A549 (cell line): ENCODE measurements around the gene ARID1B. TPM values are rescaled to one million over a fixed set of nuclear protein-coding genes. Genes with fewer than 3 reads are reported as not detected.

Source experiments
- ATAC-seq, 2 experiments: fragments of 200-7000 bp in 1 of 2; fragments of >200 bp in 1 of 2; cut with Nextera tagmentation in 1 of 2; cut with Tn5 transposase in 1 of 2; 3 replicates each; pipeline versions ENCODE4 v1.8.0 to v1.9.1; 2018 to 2020; ENCODE audit warnings: mild to moderate bottlenecking in 1 of 2, moderate library complexity in 1 of 2
- CTCF ChIA-PET: fragments of 300-600 bp; sonication (Branson Sonifier 250); formaldehyde crosslinking; extraction: SDS; loops from one replicate; lab custom pipeline; 2021; ENCODE audit warnings: antibody characterized with exemption, inconsistent platforms; lab: Yijun Ruan, JAX
- POLR2A ChIA-PET: fragments of 350-600 bp; formaldehyde crosslinking; extraction: SDS; loops from one replicate; lab custom pipeline; 2021; ENCODE audit warnings: antibody characterized with exemption, inconsistent platforms; lab: Yijun Ruan, JAX
- DNase-seq, 2 experiments: peaks; one replicate each; pipeline versions ENCODE4 v3.0.0 to v3.0.0-alpha.2; 2011 to 2016; ENCODE audit warnings: low read depth in 1 of 2, low spot score in 1 of 2
- FAIRE-seq: peaks from 2 replicates; lab custom pipeline; 2011; peaks lifted over from hg19 to GRCh38; lab: Jason Lieb, UNC
- H3K27ac ChIP-seq, 2 experiments: fragments of >200 bp; sonication (Bioruptor Twin); formaldehyde crosslinking; 3 replicates each; pipeline ENCODE4 v1.5.1; 2016 to 2017
- H3K4me1 ChIP-seq: fragments of >200 bp; sonication (Bioruptor Twin); formaldehyde crosslinking; 3 replicates; pipeline ENCODE4 v1.6.1; 2016
- H3K4me2 ChIP-seq: fragments of >200 bp; sonication (Bioruptor Twin); formaldehyde crosslinking; 3 replicates; pipeline ENCODE4 v1.6.1; 2016
- H3K4me3 ChIP-seq: fragments of >200 bp; sonication (Bioruptor Twin); formaldehyde crosslinking; 3 replicates; pipeline ENCODE4 v1.5.1; 2016
- H3K9me3 ChIP-seq: fragments of >200 bp; sonication (Bioruptor Twin); formaldehyde crosslinking; 3 replicates; pipeline ENCODE4 v1.6.1; 2016
- BHLHE40 ChIP-seq: IDR thresholded peaks from 2 replicates; pipeline ENCODE4 v1.6.1; 2012; ENCODE audit warnings: low read depth, low read length, inconsistent platforms
- CBX8 ChIP-seq: fragments of 200-600 bp; sonication (generic); IDR thresholded peaks from 2 replicates; pipeline ENCODE4 v1.6.1; 2016
- CHD4 ChIP-seq: fragments of 200-600 bp; sonication (generic); IDR thresholded peaks from 2 replicates; pipeline ENCODE4 v1.6.1; 2016; ENCODE audit warnings: antibody characterized with exemption, mild to moderate bottlenecking, borderline replicate concordance
- FOSB ChIP-seq: fragments of 250-450 bp; sonication (Bioruptor Pico); IDR thresholded peaks from 2 replicates; pipeline ENCODE4 v1.5.0; 2020; ENCODE audit warnings: mild to moderate bottlenecking, moderate library complexity
- FOSL2 ChIP-seq, 2 experiments: fragments of 450-650 bp in 1 of 2; fragments of >200 bp in 1 of 2; sonication (Bioruptor Twin) in 1 of 2; formaldehyde crosslinking; IDR thresholded peaks; 2 replicates each; pipeline versions ENCODE4 v1.5.0 to v1.6.1; 2016 to 2020; ENCODE audit warnings: mild to moderate bottlenecking in 1 of 2, moderate library complexity in 1 of 2
- HDAC2 ChIP-seq: fragments of 200-600 bp; sonication (generic); IDR thresholded peaks from 2 replicates; pipeline ENCODE4 v1.6.1; 2016
- HOXA7 ChIP-seq: fragments of 250-450 bp; sonication (Bioruptor Pico); IDR thresholded peaks from 2 replicates; pipeline ENCODE4 v1.5.0; 2020; ENCODE audit warnings: mild to moderate bottlenecking, moderate library complexity
- JUN ChIP-seq, 2 experiments: fragments of >200 bp; sonication (Bioruptor Twin); formaldehyde crosslinking; IDR thresholded peaks; 2 replicates in 1 of 2; 3 replicates in 1 of 2; pipeline ENCODE4 v1.6.1; 2016 to 2017
- MAFK ChIP-seq: fragments of 450-650 bp; IDR thresholded peaks from 2 replicates; pipeline ENCODE4 v1.6.1; 2014; ENCODE audit not compliant: partially characterized antibody
- MYC ChIP-seq: IDR thresholded peaks from 2 replicates; pipeline ENCODE4 v1.6.1; 2012; ENCODE audit warnings: mild to moderate bottlenecking, inconsistent platforms, low read length, improper control_type of control experiment, borderline replicate concordance
- NFE2L2 ChIP-seq: fragments of 150-350 bp; conservative IDR thresholded peaks from 2 replicates; pipeline ENCODE4 v1.6.1; 2014; ENCODE audit warnings: low read length
- NR3C1 ChIP-seq: fragments of >200 bp; sonication (Bioruptor Twin); formaldehyde crosslinking; IDR thresholded peaks from 3 replicates; pipeline ENCODE4 v1.6.1; 2017
- PHF8 ChIP-seq: fragments of 200-600 bp; sonication (generic); IDR thresholded peaks from 2 replicates; pipeline ENCODE4 v1.6.1; 2016; ENCODE audit warnings: low read depth, mild to moderate bottlenecking, antibody characterized with exemption, moderate library complexity, borderline replicate concordance
- POLR2A ChIP-seq: IDR thresholded peaks from 2 replicates; pipeline ENCODE4 v1.6.1; 2012; ENCODE audit warnings: mild to moderate bottlenecking, low read length
- POLR2AphosphoS2 ChIP-seq: conservative IDR thresholded peaks from 2 replicates; pipeline ENCODE4 v1.6.1; 2012; ENCODE audit warnings: low read length, improper control_type of control experiment, inconsistent platforms
- RAD21 ChIP-seq, 2 experiments: fragments of >200 bp in 1 of 2; sonication (Bioruptor Twin) in 1 of 2; formaldehyde crosslinking in 1 of 2; IDR thresholded peaks in 1 of 2; conservative IDR thresholded peaks in 1 of 2; 2 replicates in 1 of 2; 3 replicates in 1 of 2; pipeline ENCODE4 v1.6.1; 2012 to 2018; ENCODE audit warnings: inconsistent platforms in 1 of 2
- RARB ChIP-seq: fragments of 250-450 bp; sonication (Bioruptor Pico); IDR thresholded peaks from 2 replicates; pipeline ENCODE4 v1.8.0; 2021; ENCODE audit warnings: mild to moderate bottlenecking, moderate library complexity
- RCOR1 ChIP-seq: fragments of 150-350 bp; IDR thresholded peaks from 2 replicates; pipeline ENCODE4 v1.6.1; 2014; ENCODE audit warnings: antibody characterized with exemption, low read length, low read depth
- RFX5 ChIP-seq: fragments of 450-650 bp; IDR thresholded peaks from 2 replicates; pipeline ENCODE4 v1.7.1; 2014; ENCODE audit warnings: antibody characterized with exemption, mild to moderate bottlenecking, moderate library complexity
- RNF2 ChIP-seq: fragments of 200-600 bp; sonication (generic); IDR thresholded peaks from 2 replicates; pipeline ENCODE4 v1.6.1; 2016; ENCODE audit warnings: low read depth, mild to moderate bottlenecking, antibody characterized with exemption, moderate library complexity, borderline replicate concordance
- SREBF2 ChIP-seq: fragments of 450-650 bp; IDR thresholded peaks from 2 replicates; pipeline ENCODE4 v1.6.1; 2014; ENCODE audit warnings: mild to moderate bottlenecking, moderate library complexity
- TFCP2L1 ChIP-seq: fragments of 250-450 bp; sonication (Bioruptor Pico); IDR thresholded peaks from 2 replicates; pipeline ENCODE4 v1.5.0; 2021; ENCODE audit warnings: mild to moderate bottlenecking
- TP53 ChIP-seq: fragments of 250-450 bp; sonication (Bioruptor Pico); IDR thresholded peaks from 2 replicates; pipeline ENCODE4 v1.5.0; 2021; ENCODE audit warnings: mild to moderate bottlenecking, moderate library complexity
- ZC3H11A ChIP-seq: fragments of 450-650 bp; IDR thresholded peaks from 2 replicates; pipeline ENCODE4 v1.6.1; 2014; ENCODE audit warnings: antibody characterized with exemption, mild to moderate bottlenecking
- ZFP36 ChIP-seq: fragments of 450-650 bp; IDR thresholded peaks from 2 replicates; pipeline ENCODE4 v1.6.1; 2014; ENCODE audit warnings: borderline replicate concordance; ENCODE audit not compliant: partially characterized antibody
- ZSCAN20 ChIP-seq: fragments of 250-450 bp; sonication (Bioruptor Pico); IDR thresholded peaks from 2 replicates; pipeline ENCODE4 v1.8.0; 2022; ENCODE audit warnings: mild to moderate bottlenecking, moderate library complexity
- WGBS: methylation state at CpG from one replicate; pipeline ENCODE4 v1.1.6; 2017; ENCODE audit errors: missing lambda C conversion rate; 5-methylcytosine and 5-hydroxymethylcytosine counted together
- polyA plus RNA-seq, 4 experiments: library from polyadenylated mRNA; depleted of rRNA in 3 of 4; stranded (reverse); fragments of >200 nt; fragmentation: RNase III in 1 of 4; extraction: RNeasy Plus Mini Kit Qiagen cat#74134 plus additional on column Dnase treatment in 1 of 4; gene quantifications; 2 replicates in 3 of 4; 3 replicates in 1 of 4; pipeline ENCODE4 v1.2.3, GENCODE V29; 2011 to 2017
- TF ChIP-seq, protein P1 (sequence below): fragments of 150-350 bp; IDR thresholded peaks from 2 replicates; pipeline ENCODE4 v1.6.1; 2014; ENCODE audit warnings: low read depth, mild to moderate bottlenecking, low read length
- TF ChIP-seq, protein P2 (sequence below): fragments of 450-650 bp; IDR thresholded peaks from 2 replicates; pipeline ENCODE4 v1.6.1; 2014; ENCODE audit warnings: antibody characterized with exemption
- TF ChIP-seq, protein P3 (sequence below): IDR thresholded peaks from 2 replicates; pipeline ENCODE4 v1.6.1; 2012

Gene ARID1B
- polyA plus RNA-seq, 2 of the 4 experiments (the other 2 are of a cell fraction), result 13.5 to 16.3 TPM

GRCh38 chr6:156854466-156855161, 77.4 kb downstream of the ARID1B start:
- Histone ChIP-seq H3K4me2 (no peak overlapping the region), H3K27ac (no peak overlapping the region), H3K4me3 (no peak overlapping the region), H3K4me1 (no peaks in the 10 kb centered on the region), H3K9me3 (no peaks in the 10 kb centered on the region)
- CTCF ChIA-PET, result interaction anchor here (0.6 kb wide), 1 partner anchor 71 kb away, joined by 4 read pairs; no protein-coding TSS in a partner anchor
- WGBS, result 92% methylated on average over 10 of the region's 10 CpGs
- POLR2A ChIA-PET, result no interaction called here
- TF ChIP-seq FOSL2 (IDR thresholded peaks at IDR 0.05) (no peak), FOSL2 (CRISPR knock-in tag; IDR thresholded peaks at IDR 0.05) (no peak), RARB (no peak), TP53 (no peak), CBX8 (no peak), NR3C1 (no peak), BHLHE40 (no peak), PHF8 (no peak), HOXA7 (no peak), FOSB (no peak), ZSCAN20 (CRISPR knock-in tag) (no peak), NFE2L2 (no peak), ZFP36 (no peak), MAFK (no peak), POLR2AphosphoS2 (no peak), ZC3H11A (no peak), RAD21 (conservative IDR thresholded peaks at IDR 0.05 in 1 of 2, IDR thresholded peaks at IDR 0.05 in 1 of 2) (no peak), RNF2 (no peak), JUN (IDR thresholded peaks at IDR 0.05) (no peak)
- TF ChIP-seq, protein P1, sequence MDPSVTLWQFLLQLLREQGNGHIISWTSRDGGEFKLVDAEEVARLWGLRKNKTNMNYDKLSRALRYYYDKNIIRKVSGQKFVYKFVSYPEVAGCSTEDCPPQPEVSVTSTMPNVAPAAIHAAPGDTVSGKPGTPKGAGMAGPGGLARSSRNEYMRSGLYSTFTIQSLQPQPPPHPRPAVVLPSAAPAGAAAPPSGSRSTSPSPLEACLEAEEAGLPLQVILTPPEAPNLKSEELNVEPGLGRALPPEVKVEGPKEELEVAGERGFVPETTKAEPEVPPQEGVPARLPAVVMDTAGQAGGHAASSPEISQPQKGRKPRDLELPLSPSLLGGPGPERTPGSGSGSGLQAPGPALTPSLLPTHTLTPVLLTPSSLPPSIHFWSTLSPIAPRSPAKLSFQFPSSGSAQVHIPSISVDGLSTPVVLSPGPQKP, result no peak
- TF ChIP-seq, protein P2, sequence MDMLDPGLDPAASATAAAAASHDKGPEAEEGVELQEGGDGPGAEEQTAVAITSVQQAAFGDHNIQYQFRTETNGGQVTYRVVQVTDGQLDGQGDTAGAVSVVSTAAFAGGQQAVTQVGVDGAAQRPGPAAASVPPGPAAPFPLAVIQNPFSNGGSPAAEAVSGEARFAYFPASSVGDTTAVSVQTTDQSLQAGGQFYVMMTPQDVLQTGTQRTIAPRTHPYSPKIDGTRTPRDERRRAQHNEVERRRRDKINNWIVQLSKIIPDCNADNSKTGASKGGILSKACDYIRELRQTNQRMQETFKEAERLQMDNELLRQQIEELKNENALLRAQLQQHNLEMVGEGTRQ, result no peak
- DNase-seq, result no peak
- no peak for FAIRE-seq
- no peak for ATAC-seq

DNA sequence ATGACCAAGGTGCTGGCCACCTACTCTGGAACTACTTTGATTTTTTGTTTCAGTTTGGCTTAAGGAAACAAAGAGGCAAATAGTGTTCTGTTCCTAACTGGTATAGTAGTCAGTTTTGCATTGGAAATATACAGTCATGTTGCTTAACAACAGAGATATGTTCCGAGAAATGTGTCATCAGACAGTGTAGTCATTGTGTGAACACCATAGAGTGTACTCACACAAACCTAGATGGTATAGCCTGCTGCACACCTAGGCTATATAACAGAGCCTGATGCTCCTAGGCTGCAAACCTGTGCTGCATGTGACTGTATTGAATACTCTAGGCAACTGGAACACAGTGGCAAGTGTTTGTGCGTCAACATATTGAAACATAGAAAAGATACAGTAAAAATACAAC, 80.4 kb downstream of the ARID1B start:
- H3K27ac ChIP-seq, result no peak overlapping the region
- ATAC-seq, result no peak; a peak in 3 of 6 replicates
- no peaks in the 10 kb centered on the region for H3K9me3 ChIP-seq
- H3K4me3 ChIP-seq, result no peak overlapping the region
- no peaks in the 10 kb centered on the region for H3K4me1 ChIP-seq
- H3K4me2 ChIP-seq, result no peak overlapping the region
- ChIA-PET CTCF (no interaction called here), POLR2A (no interaction called here)
- WGBS, result 91% methylated on average over 2 of the region's 2 CpGs
- no peak for FAIRE-seq
- no peak for TF ChIP-seq CHD4
- TF ChIP-seq RAD21 (conservative IDR thresholded peaks at IDR 0.05 in 1 of 2, IDR thresholded peaks at IDR 0.05 in 1 of 2), result no peak
- TF ChIP-seq RCOR1, result no peak
- TF ChIP-seq BHLHE40, result no peak
- TF ChIP-seq MYC, result no peak
- no peak for TF ChIP-seq ZFP36
- TF ChIP-seq NFE2L2, result no peak
- TF ChIP-seq SREBF2, result no peak
- TF ChIP-seq RFX5, result no peak
- no peak for TF ChIP-seq FOSL2 (IDR thresholded peaks at IDR 0.05)
- TF ChIP-seq FOSL2 (CRISPR knock-in tag; IDR thresholded peaks at IDR 0.05), result no peak
- TF ChIP-seq, protein P3, sequence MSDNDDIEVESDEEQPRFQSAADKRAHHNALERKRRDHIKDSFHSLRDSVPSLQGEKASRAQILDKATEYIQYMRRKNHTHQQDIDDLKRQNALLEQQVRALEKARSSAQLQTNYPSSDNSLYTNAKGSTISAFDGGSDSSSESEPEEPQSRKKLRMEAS, result no peak
- no peak for TF ChIP-seq HDAC2
- no peak for TF ChIP-seq MAFK
- TF ChIP-seq POLR2A, result no peak
- TF ChIP-seq TFCP2L1 (CRISPR knock-in tag), result no peak
- no peak for TF ChIP-seq RARB
- no peak for DNase-seq
